Fibroblast of lung (primary cell): ENCODE measurements around the gene AKAP13. TPM values are rescaled to one million over a fixed set of nuclear protein-coding genes. Genes with fewer than 3 reads are reported as not detected.

Experiments used
- DNase-seq, 2 donors: peaks; one replicate each; pipeline versions ENCODE4 v3.0.0 to v3.0.0-alpha.2; 2010; ENCODE audit warnings: low read depth in 2 of 2
- H2AFZ ChIP-seq: 2 replicates; pipeline ENCODE4 v1.5.1; 2012; ENCODE audit warnings: low read length, control low read depth, inconsistent platforms
- H3K27ac ChIP-seq: 2 replicates; pipeline ENCODE4 v1.5.1; 2011; ENCODE audit warnings: low read length, control low read depth; ENCODE audit not compliant: insufficient read depth
- H3K27me3 ChIP-seq: 2 replicates; pipeline ENCODE4 v1.5.1; 2011; ENCODE audit warnings: mild to moderate bottlenecking, low read length; ENCODE audit not compliant: control insufficient read depth, insufficient read depth
- H3K36me3 ChIP-seq: 2 replicates; pipeline ENCODE4 v1.5.1; 2011; ENCODE audit warnings: low read length; ENCODE audit not compliant: control insufficient read depth, insufficient read depth
- H3K4me1 ChIP-seq: 2 replicates; pipeline ENCODE4 v1.5.1; 2011; ENCODE audit warnings: low read length; ENCODE audit not compliant: control insufficient read depth, insufficient read depth; ENCODE audit errors: extremely low read depth
- H3K4me2 ChIP-seq: 2 replicates; pipeline ENCODE4 v1.5.1; 2011; ENCODE audit warnings: low read length, control low read depth; ENCODE audit not compliant: insufficient read depth; ENCODE audit errors: extremely low read depth
- H3K4me3 ChIP-seq, 4 experiments: fragments of 200-600 bp in 1 of 4; sonication (generic) in 1 of 4; replicated peaks in 1 of 4; 2 replicates each; pipeline ENCODE4 v1.5.1; 2011 to 2016; ENCODE audit warnings: low read length in 4 of 4, low read depth in 3 of 4, mild to moderate bottlenecking in 3 of 4, control low read depth in 2 of 4, inconsistent platforms in 1 of 4, mixed read lengths in 1 of 4; ENCODE audit not compliant: insufficient read depth in 1 of 4; ENCODE audit errors: control extremely low read depth in 1 of 4
- H3K79me2 ChIP-seq: 2 replicates; pipeline ENCODE4 v1.5.1; 2012; ENCODE audit warnings: mild to moderate bottlenecking, low read length, inconsistent platforms; ENCODE audit not compliant: control insufficient read depth, insufficient read depth
- H3K9ac ChIP-seq: 2 replicates; pipeline ENCODE4 v1.5.1; 2011; ENCODE audit warnings: mild to moderate bottlenecking, low read length, control low read depth; ENCODE audit not compliant: insufficient read depth
- H3K9me3 ChIP-seq: 2 replicates; pipeline ENCODE4 v1.5.1; 2012; ENCODE audit warnings: low read depth, low read length; ENCODE audit not compliant: control insufficient read depth, insufficient read depth
- H4K20me1 ChIP-seq: 2 replicates; pipeline ENCODE4 v1.5.1; 2011; ENCODE audit warnings: low read length; ENCODE audit not compliant: control insufficient read depth, insufficient read depth; ENCODE audit errors: extremely low read depth
- EZH2 ChIP-seq: IDR thresholded peaks from 2 replicates; pipeline ENCODE4 v1.5.1; 2012; ENCODE audit warnings: low read length, control low read depth, mild to moderate bottlenecking; ENCODE audit errors: missing control alignments
- polyA plus RNA-seq, 2 donors: library from polyadenylated mRNA; depleted of rRNA in 1 of 2; stranded (reverse) in 1 of 2; unstranded in 1 of 2; fragments of >200 nt; gene quantifications; 2 replicates each; pipeline ENCODE4 v1.2.1, GENCODE V29; 2011 to 2012; ENCODE audit warnings: missing spikeins in 1 of 2
- total RNA-seq: library from RNA; depleted of rRNA; stranded (reverse); fragments of >200 nt; gene quantifications from 2 replicates; pipeline ENCODE4 v1.2.1, GENCODE V29; 2014
- TF ChIP-seq, protein P1 (sequence below), 2 donors: IDR thresholded peaks in 1 of 2; conservative IDR thresholded peaks in 1 of 2; 1 replicate in 1 of 2; 2 replicates in 1 of 2; pipeline ENCODE4 v1.5.1; 2011 to 2012; ENCODE audit warnings: low read length in 2 of 2, control low read depth in 1 of 2, inconsistent platforms in 1 of 2, low read depth in 1 of 2, mild to moderate bottlenecking in 1 of 2

Gene AKAP13
- total and polyA plus RNA-seq, 2 donors (not counting 1 experiment from before 2014, with no cell fraction given), result 8.3 to 68.4 TPM

DNA sequence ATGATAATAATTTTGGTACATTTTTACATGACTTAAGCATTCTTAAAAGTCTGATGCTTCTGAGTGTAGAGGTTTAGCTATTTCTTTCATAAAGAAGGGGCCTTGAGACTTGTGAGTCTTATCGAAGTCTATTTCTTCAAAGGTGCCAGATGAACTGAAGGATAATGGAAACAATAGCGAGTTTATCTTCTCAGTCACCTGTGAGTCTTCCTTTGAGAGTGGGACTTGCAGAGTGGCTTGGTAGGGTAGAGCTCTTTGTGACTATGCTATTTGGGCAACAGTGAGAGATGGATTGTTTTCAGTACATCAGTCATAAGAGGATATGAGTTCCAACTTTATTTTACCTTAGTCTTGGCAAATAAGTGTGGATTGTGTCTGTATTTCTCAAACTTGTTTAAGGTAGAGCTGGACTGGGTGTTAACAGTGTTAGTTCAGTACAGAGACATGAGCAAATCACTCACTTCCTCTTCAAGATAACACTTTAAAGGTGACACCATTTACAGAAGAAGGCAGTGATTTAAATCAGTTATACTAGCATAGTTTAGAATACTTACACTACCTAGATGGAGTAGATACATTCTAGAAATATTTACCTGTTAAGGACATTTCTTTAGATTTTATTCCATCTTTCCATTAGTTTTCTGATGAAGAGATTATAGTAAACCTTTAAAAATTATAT is 3.2 kb downstream of the AKAP13 start:
- Histone ChIP-seq H4K20me1 (no peaks in the 10 kb centered on the region), H3K4me2 (no peak overlapping the region), H3K9ac (no peak overlapping the region), H3K27me3 (no peaks in the 10 kb centered on the region), H3K27ac (no peak overlapping the region), H2AFZ (no peak overlapping the region), H3K9me3 (no peaks in the 10 kb centered on the region), H3K36me3 (no peaks in the 10 kb centered on the region), H3K4me1 (no peaks in the 10 kb centered on the region), H3K79me2 (peaks cover 63% of the 10 kb centered on the region), H3K4me3 (no peak overlapping the region)
- no peak for DNase-seq
- TF ChIP-seq, protein P1, sequence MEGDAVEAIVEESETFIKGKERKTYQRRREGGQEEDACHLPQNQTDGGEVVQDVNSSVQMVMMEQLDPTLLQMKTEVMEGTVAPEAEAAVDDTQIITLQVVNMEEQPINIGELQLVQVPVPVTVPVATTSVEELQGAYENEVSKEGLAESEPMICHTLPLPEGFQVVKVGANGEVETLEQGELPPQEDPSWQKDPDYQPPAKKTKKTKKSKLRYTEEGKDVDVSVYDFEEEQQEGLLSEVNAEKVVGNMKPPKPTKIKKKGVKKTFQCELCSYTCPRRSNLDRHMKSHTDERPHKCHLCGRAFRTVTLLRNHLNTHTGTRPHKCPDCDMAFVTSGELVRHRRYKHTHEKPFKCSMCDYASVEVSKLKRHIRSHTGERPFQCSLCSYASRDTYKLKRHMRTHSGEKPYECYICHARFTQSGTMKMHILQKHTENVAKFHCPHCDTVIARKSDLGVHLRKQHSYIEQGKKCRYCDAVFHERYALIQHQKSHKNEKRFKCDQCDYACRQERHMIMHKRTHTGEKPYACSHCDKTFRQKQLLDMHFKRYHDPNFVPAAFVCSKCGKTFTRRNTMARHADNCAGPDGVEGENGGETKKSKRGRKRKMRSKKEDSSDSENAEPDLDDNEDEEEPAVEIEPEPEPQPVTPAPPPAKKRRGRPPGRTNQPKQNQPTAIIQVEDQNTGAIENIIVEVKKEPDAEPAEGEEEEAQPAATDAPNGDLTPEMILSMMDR (conservative IDR thresholded peaks at IDR 0.05 in 1 of 2, IDR thresholded peaks at IDR 0.05 in 1 of 2; ENCODE audit: low read depth in 1 of 2, low read length in 2 of 2), result no peak
- no peak for TF ChIP-seq EZH2

DNA sequence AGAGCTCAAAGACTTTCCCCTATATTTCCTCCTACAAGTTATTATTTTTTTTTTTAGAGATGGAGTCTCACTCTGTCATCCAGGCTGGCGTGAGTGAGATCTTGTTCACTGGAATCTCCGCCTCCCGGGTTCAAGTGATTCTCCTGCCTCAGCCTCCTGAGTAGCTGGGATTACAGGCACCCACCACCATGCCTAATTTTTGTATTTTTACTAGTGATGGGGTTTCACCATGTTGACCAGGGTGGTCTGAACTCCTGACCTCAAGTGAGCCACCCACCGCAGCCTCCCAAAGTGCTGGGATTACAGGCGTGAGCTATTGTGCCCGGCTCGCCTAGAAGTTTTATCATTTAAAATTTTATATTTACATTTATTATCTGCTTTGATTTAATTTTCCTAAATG is 5.9 kb downstream of the AKAP13 start:
- Histone ChIP-seq H3K9ac (no peak overlapping the region), H3K36me3 (no peaks in the 10 kb centered on the region), H3K27ac (no peak overlapping the region), H3K9me3 (no peaks in the 10 kb centered on the region), H3K27me3 (no peaks in the 10 kb centered on the region), H3K4me1 (no peaks in the 10 kb centered on the region), H2AFZ (no peak overlapping the region), H3K4me2 (no peak overlapping the region), H3K79me2 (peaks cover 81% of the 10 kb centered on the region), H3K4me3 (no peak overlapping the region), H4K20me1 (no peaks in the 10 kb centered on the region)
- DNase-seq, result no peak
- TF ChIP-seq EZH2, result no peak
- TF ChIP-seq, protein P1 (conservative IDR thresholded peaks at IDR 0.05 in 1 of 2, IDR thresholded peaks at IDR 0.05 in 1 of 2; ENCODE audit: low read depth in 1 of 2, low read length in 2 of 2), result no peak

DNA sequence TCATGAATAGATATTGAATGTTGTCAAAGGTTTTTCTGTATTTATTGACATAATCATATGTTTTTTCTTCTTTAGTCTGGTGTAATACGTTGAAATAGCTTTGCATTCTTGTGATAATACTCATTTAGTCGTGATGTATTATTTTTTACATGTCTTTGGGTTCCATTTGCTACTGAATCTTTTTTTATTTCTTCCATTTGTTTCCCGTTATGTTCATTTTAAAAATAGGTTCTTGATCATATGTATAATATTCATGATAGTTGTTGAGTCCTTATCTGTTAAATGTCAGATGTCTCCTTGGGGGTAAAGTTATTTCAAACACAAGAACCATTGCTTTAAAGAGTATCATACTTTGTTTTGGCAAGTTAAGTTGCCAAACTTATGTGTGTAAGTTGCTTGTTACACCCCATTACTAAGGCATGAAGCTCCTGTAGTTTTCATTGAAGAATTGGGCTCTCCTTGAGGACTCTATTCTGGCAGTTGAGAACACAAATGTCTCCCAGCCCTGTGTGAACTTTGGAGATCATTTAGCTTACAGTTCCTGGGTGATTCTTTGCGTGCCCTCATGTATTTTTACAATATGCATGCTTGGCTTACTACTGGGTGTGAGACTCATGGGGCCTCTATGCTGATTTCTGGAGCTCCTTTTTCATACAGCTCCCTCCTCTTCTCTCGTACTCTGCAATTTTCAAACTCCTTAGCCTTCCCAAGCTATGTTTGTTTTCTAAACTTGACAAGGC is 8.3 kb downstream of the AKAP13 start:
- H3K36me3 ChIP-seq, result no peaks in the 10 kb centered on the region

More for the DNA sequence above, 8.3 kb downstream of the AKAP13 start:
- no peak overlapping the region for H2AFZ ChIP-seq
- DNase-seq, result peak in 1 of 2 donors; percentile 62
- H3K4me2 ChIP-seq, result no peak overlapping the region
- no peak overlapping the region for H3K4me3 ChIP-seq
- no peak overlapping the region for H3K9ac ChIP-seq
- no peaks in the 10 kb centered on the region for H3K9me3 ChIP-seq
- H3K27me3 ChIP-seq, result no peaks in the 10 kb centered on the region
- peaks cover 72% of the 10 kb centered on the region for H3K79me2 ChIP-seq
- no peak overlapping the region for H3K27ac ChIP-seq
- H4K20me1 ChIP-seq, result no peaks in the 10 kb centered on the region
- TF ChIP-seq EZH2, result no peak
- H3K4me1 ChIP-seq, result no peaks in the 10 kb centered on the region
